Ishikawa (cell line): ENCODE data around the gene TBC1D16.

Source experiments
- CEBPB ChIP-seq: IDR thresholded peaks from 2 replicates; pipeline ENCODE4 v1.6.1; 2012
- EP300 ChIP-seq: IDR thresholded peaks from 2 replicates; pipeline ENCODE4 v1.6.1; 2012; ENCODE audit warnings: borderline replicate concordance
- FOXM1 ChIP-seq: IDR thresholded peaks from 2 replicates; pipeline ENCODE4 v1.6.1; 2012; ENCODE audit warnings: low read depth, borderline replicate concordance
- RAD21 ChIP-seq: IDR thresholded peaks from 2 replicates; pipeline ENCODE4 v1.6.1; 2012; ENCODE audit warnings: low read depth
- REST ChIP-seq: IDR thresholded peaks from 2 replicates; pipeline ENCODE4 v1.6.1; 2012; ENCODE audit warnings: low read depth, mild to moderate bottlenecking
- TAF1 ChIP-seq: IDR thresholded peaks from 2 replicates; pipeline ENCODE4 v1.6.1; 2012; ENCODE audit warnings: low read depth, mild to moderate bottlenecking
- TEAD4 ChIP-seq: IDR thresholded peaks from 2 replicates; pipeline ENCODE4 v1.6.1; 2012
- USF1 ChIP-seq: IDR thresholded peaks from 2 replicates; pipeline ENCODE4 v1.6.1; 2012
- YY1 ChIP-seq: IDR thresholded peaks from 2 replicates; pipeline ENCODE4 v1.6.1; 2012; ENCODE audit warnings: low read depth
- ZBTB7A ChIP-seq: IDR thresholded peaks from 2 replicates; pipeline ENCODE4 v1.6.1; 2012; ENCODE audit warnings: low read depth
- TF ChIP-seq, protein P1 (sequence below): IDR thresholded peaks from 2 replicates; pipeline ENCODE4 v1.6.1; 2012

DNA sequence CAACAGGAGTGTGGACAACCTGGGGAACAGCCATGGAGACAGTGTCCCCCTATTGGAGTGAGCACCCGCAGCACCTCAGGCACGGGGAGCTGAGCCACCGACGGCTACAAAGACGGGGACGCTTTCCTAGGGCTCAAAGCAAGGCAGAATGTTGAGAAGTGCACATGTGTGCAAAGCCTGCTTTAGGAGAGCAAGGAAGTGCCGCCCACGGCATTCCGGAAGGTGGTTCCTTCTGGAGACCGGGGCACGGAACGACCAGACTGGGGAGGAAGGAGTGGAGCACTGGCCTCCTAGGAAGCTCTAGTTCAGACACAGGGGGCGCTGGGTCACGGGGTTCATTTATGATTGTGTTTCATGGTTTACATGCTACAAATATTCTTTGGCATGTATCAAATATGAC lies 52.2 kb downstream of the TBC1D16 start:
- TF ChIP-seq TEAD4 = no peak
- no peak for TF ChIP-seq FOXM1
- TF ChIP-seq USF1 = no peak
- no peak for TF ChIP-seq YY1
- TF ChIP-seq, protein P1, sequence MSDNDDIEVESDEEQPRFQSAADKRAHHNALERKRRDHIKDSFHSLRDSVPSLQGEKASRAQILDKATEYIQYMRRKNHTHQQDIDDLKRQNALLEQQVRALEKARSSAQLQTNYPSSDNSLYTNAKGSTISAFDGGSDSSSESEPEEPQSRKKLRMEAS = no peak
- TF ChIP-seq RAD21 = no peak
- TF ChIP-seq EP300 = no peak
- TF ChIP-seq ZBTB7A = no peak
- TF ChIP-seq CEBPB = no peak
- TF ChIP-seq TAF1 = no peak
- TF ChIP-seq REST = no peak
